ENCODE data around the gene C7orf57. TPM values are rescaled to one million over a fixed set of nuclear protein-coding genes. Genes with fewer than 3 reads are reported as not detected.
"Not testable (repeated sequence)": the region's sequence is repeated elsewhere in the genome, so short reads cannot be mapped to it uniquely, and the experiment has no call there.

The C7orf57 gene
- total RNA-seq (2014; rRNA removed; shearing (Covaris generic)): 0.34 and 3.8 TPM in 2 replicates

- peak within 1 kb of the TSS; percentile 48 for H3K4me3 ChIP-seq
- no peaks in the 10 kb centered on the region for H3K36me3 ChIP-seq
- peak within 1 kb of the TSS; percentile 67 for H3K27ac ChIP-seq
- peaks cover 45% of the 10 kb centered on the region for H3K4me1 ChIP-seq (replicated peaks)
- H3K9me3 ChIP-seq (replicated peaks): no peaks in the 10 kb centered on the region
- peak; percentile 85 to 94 for DNase-seq (ENCODE audit: low read depth in 1 of 2, low spot score in 2 of 2)
- H3K27me3 ChIP-seq (replicated peaks): no peaks in the 10 kb centered on the region
Observed at GRCh38 chr7:48035301-48035966, at the start of gene C7orf57. TSS of gene C7orf57 (plus strand) at chr7:48035543. CDS start at chr7:48036309, 766 bp downstream.

GRCh38 chr7:47988496-47989386 lies 46.6 kb upstream of the C7orf57 start:
- H3K27me3 ChIP-seq (replicated peaks): no peaks in the 10 kb centered on the region
- no peak overlapping the region for H3K4me3 ChIP-seq
- H3K4me1 ChIP-seq (replicated peaks): peaks cover 4% of the 10 kb centered on the region; the same call in 1 of the 2 replicates
- no peak overlapping the region for H3K27ac ChIP-seq
- H3K36me3 ChIP-seq: peaks cover 14% of the 10 kb centered on the region
- no peaks in the 10 kb centered on the region for H3K9me3 ChIP-seq (replicated peaks)
- no peak for DNase-seq (ENCODE audit: low read depth in 1 of 2, low spot score in 2 of 2)

- H3K9me3 ChIP-seq (replicated peaks); DNase-seq (ENCODE audit: low read depth in 1 of 2, low spot score in 2 of 2): not testable (repeated sequence)
Observed at GRCh38 chr7:47989607-47990400, 45.5 kb upstream of the C7orf57 start.

GRCh38 chr7:47990592-47990991 lies 44.8 kb upstream of the C7orf57 start:
- Histone ChIP-seq H3K9me3 (replicated peaks) (no peaks in the 10 kb centered on the region), H3K27me3 (replicated peaks) (no peaks in the 10 kb centered on the region), H3K36me3 (peaks cover 14% of the 10 kb centered on the region), H3K4me1 (replicated peaks) (peaks cover 4% of the 10 kb centered on the region; the same call in 1 of the 2 replicates), H3K27ac (no peak overlapping the region), H3K4me3 (no peak overlapping the region)
- no peak for DNase-seq (ENCODE audit: low read depth in 1 of 2, low spot score in 2 of 2)

More at GRCh38 chr7:47989607-47990400, 45.5 kb upstream of the C7orf57 start:
- H3K36me3 ChIP-seq: peaks cover 14% of the 10 kb centered on the region
- not testable (repeated sequence) for H3K27me3 ChIP-seq (replicated peaks); H3K4me3 ChIP-seq; H3K27ac ChIP-seq; H3K4me1 ChIP-seq (replicated peaks)

GRCh38 chr7:47991270-47991669 lies 44.1 kb upstream of the C7orf57 start:
- Histone ChIP-seq H3K27ac (no peak overlapping the region), H3K27me3 (replicated peaks) (no peaks in the 10 kb centered on the region), H3K36me3 (peaks cover 14% of the 10 kb centered on the region), H3K4me3 (no peak overlapping the region), H3K4me1 (replicated peaks) (peaks cover 4% of the 10 kb centered on the region; the same call in 1 of the 2 replicates), H3K9me3 (replicated peaks) (no peaks in the 10 kb centered on the region)
- DNase-seq (ENCODE audit: low read depth in 1 of 2, low spot score in 2 of 2): no peak

GRCh38 chr7:47991741-47992311 lies 43.5 kb upstream of the C7orf57 start:
- peak in 1 of 2 experiments; percentile 68 for DNase-seq (ENCODE audit: low read depth in 1 of 2, low spot score in 2 of 2)
- Histone ChIP-seq H3K4me3 (no peak overlapping the region), H3K27me3 (replicated peaks) (no peaks in the 10 kb centered on the region), H3K9me3 (replicated peaks) (no peaks in the 10 kb centered on the region), H3K36me3 (peaks cover 14% of the 10 kb centered on the region), H3K4me1 (replicated peaks) (peaks cover 4% of the 10 kb centered on the region; the same call in 1 of the 2 replicates), H3K27ac (no peak overlapping the region)

- no peak for DNase-seq (ENCODE audit: low read depth in 1 of 2, low spot score in 2 of 2)
- no peaks in the 10 kb centered on the region for H3K27me3 ChIP-seq (replicated peaks)
- no peaks in the 10 kb centered on the region for H3K9me3 ChIP-seq (replicated peaks)
- H3K4me3 ChIP-seq: no peak overlapping the region
- H3K36me3 ChIP-seq: peaks cover 14% of the 10 kb centered on the region
- no peak overlapping the region for H3K27ac ChIP-seq
- peaks cover 4% of the 10 kb centered on the region; the same call in 1 of the 2 replicates for H3K4me1 ChIP-seq (replicated peaks)
Observed at GRCh38 chr7:47992446-47992845, 42.9 kb upstream of the C7orf57 start.

- no peaks in the 10 kb centered on the region; the same call in 1 of the 2 replicates for H3K36me3 ChIP-seq
- H3K27me3 ChIP-seq (replicated peaks): no peaks in the 10 kb centered on the region
- H3K4me1 ChIP-seq (replicated peaks): peaks cover 27% of the 10 kb centered on the region
- H3K9me3 ChIP-seq (replicated peaks): no peaks in the 10 kb centered on the region
- peak overlapping the region; percentile 24 for H3K4me3 ChIP-seq
- no peak for DNase-seq (ENCODE audit: low read depth in 1 of 2, low spot score in 2 of 2)
- H3K27ac ChIP-seq: peak overlapping the region; percentile 86
Observed at GRCh38 chr7:47999413-47999812, 35.9 kb upstream of the C7orf57 start.

GRCh38 chr7:48000164-48000563 lies 35.2 kb upstream of the C7orf57 start:
- H3K27ac ChIP-seq: peak overlapping the region; percentile 86
- not testable (repeated sequence) for H3K36me3 ChIP-seq; H3K27me3 ChIP-seq (replicated peaks); H3K9me3 ChIP-seq (replicated peaks)
- peaks cover 34% of the 10 kb centered on the region for H3K4me1 ChIP-seq (replicated peaks)
- peak; percentile 78 to 85 for DNase-seq (ENCODE audit: low read depth in 1 of 2, low spot score in 2 of 2)
- peak overlapping the region; percentile 24 for H3K4me3 ChIP-seq

GRCh38 chr7:48004032-48004431 lies 31.3 kb upstream of the C7orf57 start:
- Histone ChIP-seq H3K4me3 (no peak overlapping the region), H3K36me3 (no peaks in the 10 kb centered on the region), H3K9me3 (replicated peaks) (no peaks in the 10 kb centered on the region), H3K4me1 (replicated peaks) (peaks cover 65% of the 10 kb centered on the region), H3K27me3 (replicated peaks) (no peaks in the 10 kb centered on the region), H3K27ac (peak overlapping the region; percentile 85)
- peak in 1 of 2 experiments; percentile 29 for DNase-seq (ENCODE audit: low read depth in 1 of 2, low spot score in 2 of 2)

GRCh38 chr7:48004638-48005037 lies 30.7 kb upstream of the C7orf57 start:
- Histone ChIP-seq H3K27me3 (replicated peaks) (no peaks in the 10 kb centered on the region), H3K36me3 (no peaks in the 10 kb centered on the region), H3K27ac (peak overlapping the region; percentile 85), H3K9me3 (replicated peaks) (no peaks in the 10 kb centered on the region), H3K4me1 (replicated peaks) (peaks cover 62% of the 10 kb centered on the region), H3K4me3 (no peak overlapping the region)
- peak in 1 of 2 experiments; percentile 42 for DNase-seq (ENCODE audit: low read depth in 1 of 2, low spot score in 2 of 2)

GRCh38 chr7:48006866-48007265 lies 28.5 kb upstream of the C7orf57 start:
- H3K27me3 ChIP-seq (replicated peaks): no peaks in the 10 kb centered on the region
- no peaks in the 10 kb centered on the region for H3K36me3 ChIP-seq
- peak; percentile 89 to 92 for DNase-seq (ENCODE audit: low read depth in 1 of 2, low spot score in 2 of 2)
- H3K4me3 ChIP-seq: no peak overlapping the region
- peaks cover 49% of the 10 kb centered on the region for H3K4me1 ChIP-seq (replicated peaks)
- peak overlapping the region; percentile 85 for H3K27ac ChIP-seq
- no peaks in the 10 kb centered on the region for H3K9me3 ChIP-seq (replicated peaks)

- H3K27me3 ChIP-seq (replicated peaks): no peaks in the 10 kb centered on the region
- H3K4me3 ChIP-seq: no peak overlapping the region
- H3K9me3 ChIP-seq (replicated peaks): no peaks in the 10 kb centered on the region
- peaks cover 40% of the 10 kb centered on the region for H3K4me1 ChIP-seq (replicated peaks)
- no peak overlapping the region for H3K27ac ChIP-seq
- no peak for DNase-seq (ENCODE audit: low read depth in 1 of 2, low spot score in 2 of 2)
- H3K36me3 ChIP-seq: no peaks in the 10 kb centered on the region
Observed at GRCh38 chr7:48009257-48009656, 26.1 kb upstream of the C7orf57 start.

Measured in SJSA1 (cell line).